LHCN-M2 (cell line): Measurements from ENCODE around the gene ZNF407. TPM values are rescaled to one million over a fixed set of nuclear protein-coding genes. Genes with fewer than 3 reads are reported as not detected.

Experiments used
- DNase-seq: peaks from one replicate; pipeline ENCODE4 v3.0.0-alpha.2; 2012; ENCODE audit warnings: low read depth
- total RNA-seq: library from RNA; depleted of rRNA; stranded (reverse); fragments of >200 nt; gene quantifications from 2 replicates; pipeline ENCODE4 v1.2.3, GENCODE V29; 2014

Gene ZNF407
- total RNA-seq, 1 experiment from 2014 or later: 9.5 TPM

DNA sequence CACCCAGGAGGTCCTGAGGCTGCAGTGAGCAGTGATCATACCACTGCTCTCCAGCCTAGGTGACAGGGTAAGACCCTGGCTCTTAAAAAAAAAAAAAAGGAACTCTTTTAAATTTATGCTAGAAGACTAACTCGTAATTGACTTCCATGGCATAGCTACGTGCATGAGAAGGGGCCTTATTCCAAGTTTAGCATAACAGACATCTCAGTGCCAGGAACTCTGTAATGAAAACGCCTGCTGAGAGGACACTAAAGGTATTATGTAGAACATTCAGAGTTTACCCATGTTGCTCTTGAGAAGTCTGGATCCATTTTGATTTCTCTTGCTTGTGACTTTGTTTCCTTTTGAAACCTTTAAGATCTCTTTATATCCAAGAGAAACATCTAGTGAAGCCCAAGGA lies 276.0 kb downstream of the ZNF407 start:
- no peak for DNase-seq

DNA sequence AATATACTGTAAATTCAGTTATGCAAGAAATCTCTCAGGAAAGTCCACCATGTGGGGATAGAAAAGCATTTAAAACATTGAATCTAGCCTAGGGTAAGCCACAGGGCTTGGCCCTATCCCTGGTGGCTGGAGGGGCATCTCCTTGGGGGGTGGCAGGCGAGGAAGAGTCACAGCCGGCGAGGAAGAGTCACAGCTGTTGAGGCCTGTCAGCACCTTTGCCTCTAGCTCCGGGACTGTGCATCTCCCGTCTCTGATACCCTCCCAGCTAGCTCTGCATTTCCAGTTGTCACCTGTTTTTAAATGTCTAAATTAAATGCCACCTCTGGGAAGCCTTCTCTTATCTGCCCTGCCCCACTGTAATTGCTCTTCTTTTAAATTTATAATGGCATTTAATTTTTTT lies 276.7 kb downstream of the ZNF407 start:
- DNase-seq: no peak

DNA sequence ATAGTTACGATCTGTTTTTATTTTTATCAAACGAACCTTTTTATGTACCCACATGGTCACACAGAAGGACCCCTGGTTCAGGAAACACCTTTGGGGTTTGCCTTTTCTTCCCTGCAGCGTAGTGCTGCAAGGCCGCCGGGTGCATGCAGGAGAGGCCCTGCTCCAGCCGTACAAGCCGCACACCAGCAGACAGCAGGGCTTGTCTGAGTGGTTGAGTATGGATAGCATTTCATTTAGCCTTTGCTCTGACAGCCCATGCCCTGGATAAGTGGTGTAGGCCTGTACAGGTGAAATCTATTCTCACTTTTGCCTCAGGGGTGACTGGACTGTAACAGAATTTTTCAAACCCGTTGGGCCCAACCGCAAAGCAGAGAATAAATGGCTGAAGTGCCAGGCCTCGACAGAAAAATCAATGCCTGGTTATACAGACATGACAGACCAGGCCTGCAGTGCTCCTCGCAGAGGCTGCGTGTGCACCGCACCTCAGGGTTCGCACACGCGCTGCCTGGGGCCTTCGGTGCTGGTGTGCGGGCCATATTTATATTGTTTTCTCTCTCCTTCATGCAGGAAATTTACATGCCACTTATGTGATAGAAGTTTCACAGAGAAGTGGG lies 279.1 kb downstream of the ZNF407 start:
- no peak for DNase-seq

DNA sequence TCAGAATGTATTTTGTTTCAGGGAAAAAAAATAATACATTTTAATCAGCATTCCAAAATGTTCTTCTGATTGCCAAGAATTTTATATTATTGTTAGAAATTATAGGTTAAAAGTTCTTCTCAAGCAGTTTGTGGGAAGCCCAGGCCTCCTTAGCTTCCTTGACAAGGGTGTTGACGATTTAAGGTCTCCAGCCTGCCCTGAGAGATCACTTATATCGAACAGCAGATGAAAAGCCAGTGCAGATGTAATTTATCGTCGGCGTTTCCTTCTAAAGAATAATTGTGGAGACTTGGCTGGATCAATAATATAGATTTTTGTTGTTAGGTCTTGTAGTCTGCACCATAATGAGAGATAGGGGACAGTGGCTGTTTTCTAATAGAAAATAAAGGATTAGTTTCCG lies 280.6 kb downstream of the ZNF407 start:
- DNase-seq: no peak

DNA sequence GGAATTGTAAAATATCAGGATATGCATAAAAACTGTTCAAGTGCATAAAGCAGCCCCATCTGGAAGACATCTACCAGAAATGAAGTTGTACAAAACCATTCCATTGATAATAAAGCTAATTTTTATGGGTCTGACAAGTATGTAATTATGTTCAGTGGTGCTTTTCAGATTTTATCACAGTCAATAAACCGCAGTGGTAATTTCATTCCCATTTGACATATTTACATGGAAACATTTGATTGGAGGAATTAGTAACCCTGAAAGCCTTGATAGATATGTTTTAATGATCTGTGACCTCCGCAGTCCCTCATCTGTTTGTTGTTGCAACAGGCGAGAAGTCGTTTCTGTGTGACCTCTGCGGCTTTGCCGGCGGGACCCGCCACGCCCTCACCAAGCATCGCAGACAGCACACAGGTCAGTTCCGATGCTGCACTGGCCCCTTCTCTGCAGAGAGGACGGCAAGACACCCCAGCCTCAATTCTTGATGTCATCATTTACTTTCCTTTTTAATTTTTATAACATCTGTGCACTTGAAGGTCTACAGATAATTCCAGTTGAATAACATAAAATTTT lies 283.1 kb downstream of the ZNF407 start:
- no peak for DNase-seq

DNA sequence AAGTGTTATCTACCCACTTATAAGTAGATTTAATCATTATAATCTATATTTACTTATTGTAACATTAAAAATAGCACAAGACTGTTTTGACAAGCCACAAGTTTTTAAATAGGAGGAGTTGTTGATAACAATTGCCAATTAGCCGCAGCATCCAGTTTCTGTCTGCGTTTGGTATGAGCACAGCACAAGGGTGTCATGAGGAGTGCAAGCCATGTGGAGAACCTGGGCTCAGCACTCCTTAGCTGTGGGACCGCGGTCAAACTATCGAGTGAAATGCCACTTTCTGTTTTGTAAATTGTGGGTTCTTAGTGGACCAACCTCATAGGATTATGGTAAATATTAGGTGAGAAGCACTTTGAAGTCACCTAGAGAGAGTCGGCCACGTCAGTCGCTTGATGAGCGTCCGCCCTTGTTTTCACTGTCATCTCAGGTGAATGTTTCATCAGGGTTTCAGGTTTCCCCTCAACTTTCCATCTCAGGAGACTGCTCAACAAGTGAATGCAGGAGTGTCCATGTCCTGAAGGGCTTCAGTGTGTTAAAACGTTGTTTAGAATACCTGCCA lies 294.5 kb downstream of the ZNF407 start:
- DNase-seq: no peak

DNA sequence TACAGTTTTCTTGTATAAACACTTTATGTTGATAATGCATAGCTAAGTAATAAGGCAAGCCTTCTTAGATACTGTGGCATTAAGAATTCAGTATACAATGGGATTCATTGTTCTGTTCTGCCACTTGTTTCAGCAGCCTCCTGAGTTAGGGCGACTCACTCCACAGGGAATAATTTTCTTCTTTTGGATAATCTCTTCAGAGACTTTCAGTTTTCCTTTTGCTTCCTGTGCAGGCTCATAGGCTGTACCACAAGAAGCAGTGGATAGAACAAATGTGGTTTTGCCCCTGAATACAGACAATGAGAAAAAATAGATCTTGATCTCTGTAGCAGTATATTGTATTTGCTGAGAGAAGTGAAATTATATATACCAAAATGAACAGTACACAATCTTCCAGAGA lies 298.0 kb downstream of the ZNF407 start:
- peak; percentile 82 for DNase-seq

DNA sequence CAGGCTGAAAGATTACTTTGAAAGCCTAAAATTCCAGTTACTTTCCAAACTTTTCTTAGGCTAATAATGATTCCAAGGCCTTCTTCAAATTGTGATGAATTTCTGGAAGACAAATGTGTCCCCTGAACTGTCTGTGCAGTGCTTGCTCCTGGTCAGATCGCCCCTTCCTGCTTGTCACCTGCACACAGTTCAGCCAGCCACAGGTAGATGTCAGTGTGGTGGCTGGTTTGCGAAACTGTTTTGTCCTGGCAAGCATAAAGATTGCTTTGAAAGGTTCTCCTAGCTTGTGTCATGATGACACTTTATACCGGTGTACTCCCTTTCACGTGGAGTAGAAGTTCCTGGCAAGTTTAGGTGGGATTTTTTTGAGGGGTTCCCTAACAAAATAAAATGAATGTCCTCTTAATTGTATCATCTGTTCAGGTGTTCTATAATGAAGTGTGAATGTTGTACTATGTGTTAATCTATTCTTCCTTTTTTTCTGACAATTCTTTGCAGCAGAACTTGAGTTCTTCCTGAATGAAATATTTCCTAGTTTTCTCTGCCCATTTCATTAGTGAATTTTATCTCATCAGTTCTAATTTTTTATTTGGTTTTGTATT lies 298.8 kb downstream of the ZNF407 start:
- peak; percentile 28 for DNase-seq

DNA sequence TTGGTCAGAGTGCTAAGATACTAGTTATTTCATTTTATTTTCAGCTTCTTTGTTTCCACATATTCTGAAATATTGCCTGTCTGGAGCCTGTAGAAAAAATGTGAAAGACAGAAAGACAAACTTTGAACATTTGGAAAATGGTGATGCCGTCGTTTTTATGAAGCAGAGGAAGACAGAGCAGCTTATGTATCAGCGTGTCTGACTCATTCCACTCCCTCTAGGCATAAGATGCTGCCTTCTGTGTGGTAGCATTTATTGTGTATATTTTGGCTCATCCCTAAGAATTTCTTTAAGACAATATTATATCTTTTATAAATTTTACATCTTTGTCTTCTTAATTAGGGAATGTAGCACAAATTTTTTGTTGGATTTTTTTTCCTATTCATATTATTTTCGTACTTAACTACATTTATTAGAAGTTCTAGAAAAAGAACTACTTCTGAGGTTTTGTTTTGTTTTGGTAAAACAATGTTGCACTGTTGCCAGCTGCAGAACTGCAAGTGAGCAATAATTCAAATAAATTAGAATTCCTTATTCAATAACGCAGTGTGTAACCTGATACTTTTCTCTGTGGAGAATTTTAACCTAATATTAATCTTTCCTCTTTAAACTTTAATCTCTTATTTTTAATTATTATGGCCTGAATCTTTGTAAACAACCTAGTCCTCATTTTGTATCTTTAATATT lies 300.4 kb downstream of the ZNF407 start:
- peak; percentile 71 for DNase-seq

DNA sequence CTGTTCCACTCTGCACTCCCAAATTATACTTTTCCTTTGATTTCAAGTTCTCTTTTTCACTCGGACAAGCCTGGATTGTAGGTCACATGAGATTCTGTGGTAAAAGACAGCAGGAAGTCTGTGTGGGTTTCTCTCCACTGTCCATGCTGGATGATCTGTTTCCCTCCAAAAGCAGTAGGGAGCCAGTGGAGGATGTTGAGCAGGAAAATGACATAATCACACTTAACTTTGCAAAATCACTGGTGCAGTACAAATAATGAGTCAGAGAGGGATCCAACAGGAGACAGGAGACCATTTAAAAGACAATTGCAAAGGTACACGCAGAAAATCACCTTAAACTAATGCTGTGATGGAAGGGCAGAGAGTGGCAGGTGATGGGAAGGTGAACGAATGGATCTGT lies 301.3 kb downstream of the ZNF407 start:
- DNase-seq: peak; percentile 82

DNA sequence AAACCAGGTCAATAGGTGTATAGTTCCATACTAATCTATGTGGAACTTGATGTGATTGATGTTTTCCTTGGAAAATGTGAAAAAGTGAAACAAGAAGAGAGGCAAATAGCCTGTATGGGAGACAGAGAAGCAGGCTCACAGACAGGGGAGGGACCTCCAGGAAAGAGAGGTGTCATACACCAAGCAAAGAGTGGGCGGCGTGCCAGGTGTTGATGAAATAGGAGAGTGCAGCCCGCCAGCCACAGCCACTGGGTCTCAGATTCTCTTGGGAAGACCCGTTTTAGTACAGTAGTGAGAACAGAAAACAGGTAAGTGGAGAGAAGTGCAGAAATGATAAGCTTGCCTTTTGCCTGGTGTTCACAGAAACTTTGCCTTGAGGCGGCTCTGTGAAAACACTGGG lies 301.9 kb downstream of the ZNF407 start:
- DNase-seq: no peak

DNA sequence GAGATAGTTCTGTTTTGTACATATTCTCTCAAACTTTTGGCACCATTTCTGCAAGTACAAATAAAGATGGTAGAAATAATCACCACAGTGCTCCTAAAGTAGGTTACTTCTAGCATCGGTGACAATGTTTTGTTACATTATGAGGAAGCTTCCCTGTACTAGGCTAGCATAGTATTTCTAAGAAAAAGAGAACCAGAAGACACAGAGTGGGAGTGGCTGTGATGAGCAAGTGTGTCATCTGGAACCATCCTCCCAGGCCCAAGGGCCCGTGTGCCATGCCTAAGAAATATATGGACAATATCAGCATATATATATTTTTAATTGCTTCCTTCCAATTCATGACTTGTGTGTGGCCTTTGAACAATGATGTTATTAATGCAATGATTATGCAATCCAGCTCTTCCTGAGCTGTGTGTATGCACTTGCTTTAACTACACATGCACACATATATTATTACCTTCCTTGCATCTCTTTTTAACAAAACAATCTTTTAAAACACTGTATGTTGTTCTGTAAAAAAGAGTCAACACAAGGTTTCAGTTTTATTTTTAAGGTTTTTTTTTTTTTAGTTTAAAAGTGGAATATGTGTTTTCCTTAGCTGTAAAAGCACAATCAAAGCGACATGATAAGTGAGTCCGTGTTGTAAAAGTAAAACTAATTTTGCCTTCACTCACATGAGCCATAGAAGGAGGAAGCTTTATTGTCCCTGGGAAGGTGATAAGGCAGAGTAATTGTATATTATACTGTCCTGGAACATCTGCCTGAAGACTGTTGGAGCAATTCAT lies 303.9 kb downstream of the ZNF407 start:
- no peak for DNase-seq

DNA sequence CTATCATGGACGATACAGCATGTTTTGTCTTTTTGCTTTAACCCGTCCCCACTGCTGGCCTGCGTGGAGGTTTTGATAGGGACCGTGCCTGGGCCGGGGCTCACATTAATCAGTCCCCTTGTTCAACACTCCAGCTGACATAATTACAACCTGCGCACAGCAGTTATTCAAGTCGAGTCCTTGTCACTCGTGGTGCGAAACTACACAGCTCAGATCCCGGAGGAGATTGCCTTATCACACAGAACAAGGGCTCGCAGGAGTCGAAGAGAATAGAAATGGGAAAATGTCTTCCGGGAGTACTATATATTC lies 304.4 kb downstream of the ZNF407 start:
- no peak for DNase-seq

DNA sequence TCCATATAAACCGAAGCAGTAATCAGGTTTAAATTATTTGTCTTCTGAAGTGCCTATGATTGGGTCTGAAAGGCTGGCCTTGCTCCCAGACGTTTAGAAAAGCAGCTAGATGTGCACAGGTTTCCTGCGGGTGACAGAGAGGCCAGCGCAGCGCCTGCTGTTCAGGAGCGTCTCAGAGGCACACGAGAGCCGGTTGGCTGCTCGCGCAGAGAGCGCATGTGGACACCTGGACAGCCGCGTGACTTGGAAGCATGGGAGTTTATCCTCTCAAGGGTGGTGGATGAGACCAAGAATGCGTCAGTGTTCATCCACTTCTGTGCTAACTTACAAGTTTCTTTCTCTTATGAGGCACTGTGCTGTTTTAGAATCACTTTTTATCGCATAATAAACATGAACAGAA lies 307.6 kb downstream of the ZNF407 start:
- DNase-seq: no peak

DNA sequence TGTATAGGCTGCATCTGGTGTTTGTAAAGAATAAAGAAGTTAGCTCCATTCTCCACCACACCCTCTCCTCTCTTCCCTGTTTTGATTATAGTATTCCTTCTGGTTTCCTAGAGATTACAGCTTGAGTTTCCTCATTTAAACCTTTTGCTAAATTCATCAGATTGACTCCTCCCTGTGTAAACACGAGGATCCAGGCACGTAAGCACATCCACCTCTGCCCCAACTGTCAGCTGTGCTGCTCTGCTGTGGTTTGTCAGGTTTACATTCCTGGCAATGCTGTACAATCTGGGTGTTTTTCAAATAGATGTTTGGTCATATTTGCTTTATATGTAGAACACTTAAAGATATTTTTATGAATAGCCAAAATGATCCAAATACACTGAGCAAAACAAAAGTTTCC lies 308.5 kb downstream of the ZNF407 start:
- DNase-seq: no peak

DNA sequence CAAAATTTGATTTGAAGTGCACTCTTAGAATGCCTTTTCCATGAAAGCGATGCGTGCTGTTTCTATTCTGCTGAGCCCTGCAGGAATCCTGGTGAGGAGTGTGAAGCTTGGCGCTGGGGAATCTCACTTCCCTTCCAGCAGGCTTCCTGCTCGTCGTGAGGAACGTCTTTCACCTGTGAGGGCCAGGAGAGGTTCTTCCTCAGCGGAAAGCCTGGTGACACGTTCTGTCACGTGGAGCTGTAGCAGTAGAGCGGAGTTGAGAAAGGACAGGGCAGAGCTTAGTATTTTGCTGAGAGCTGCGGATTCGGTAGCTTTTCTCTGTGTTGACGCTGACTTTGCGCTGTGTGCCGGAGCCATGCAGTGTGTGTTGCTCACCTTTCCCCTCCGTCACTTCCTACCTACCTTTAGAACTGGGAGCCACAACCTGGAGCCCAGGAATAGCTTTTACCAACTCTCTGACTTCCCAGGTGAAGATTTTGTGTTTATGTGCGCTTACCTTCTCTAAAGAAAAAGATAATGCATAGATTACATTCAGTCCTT lies 316.5 kb downstream of the ZNF407 start:
- DNase-seq: no peak

DNA sequence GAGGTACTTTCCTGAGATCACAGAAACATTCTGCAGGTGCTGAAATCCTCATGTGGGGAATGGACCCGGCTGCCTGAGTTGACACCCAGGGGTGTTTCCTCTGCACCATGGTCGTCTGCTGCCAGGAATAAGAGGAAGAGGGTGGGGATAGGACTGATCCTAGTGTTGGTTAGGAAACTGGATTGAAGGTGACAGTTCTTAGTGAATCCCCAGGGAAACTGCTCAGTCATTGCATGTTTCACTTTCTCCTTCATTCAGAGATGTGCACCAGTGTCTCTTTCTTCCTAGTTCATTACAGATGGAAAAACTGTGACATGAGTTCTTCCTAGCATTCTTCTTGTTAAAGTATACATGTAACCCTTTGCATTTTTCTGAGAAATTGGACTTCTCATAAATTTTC lies 317.0 kb downstream of the ZNF407 start:
- DNase-seq: no peak

DNA sequence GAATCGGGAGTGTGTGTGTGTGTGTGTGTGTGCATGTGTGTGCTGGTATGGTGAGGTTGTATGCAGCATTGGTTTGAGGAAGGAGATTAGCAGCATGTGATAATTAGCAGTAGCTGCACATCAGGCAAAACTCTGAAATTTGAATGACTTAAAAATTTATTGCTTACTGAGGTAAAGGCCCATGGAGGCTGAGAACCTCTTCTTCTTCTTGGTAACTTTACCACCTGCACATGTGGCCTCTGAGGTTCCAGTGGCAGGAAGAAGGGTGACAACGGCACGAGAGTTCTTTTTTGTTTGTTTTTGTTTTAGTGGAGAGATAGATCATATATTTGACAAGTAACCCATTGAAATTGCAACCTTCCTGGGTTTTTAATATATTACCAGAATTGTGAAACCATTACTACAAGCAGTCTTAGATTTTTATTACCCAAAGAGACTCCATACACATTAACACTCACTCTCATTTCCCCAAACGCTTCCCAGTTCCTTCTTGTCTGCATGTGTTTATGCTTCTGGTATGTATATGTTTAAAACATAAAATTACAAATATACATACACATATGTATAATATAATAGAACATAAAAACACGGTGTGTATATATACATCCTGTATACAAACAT lies 319.2 kb downstream of the ZNF407 start:
- DNase-seq: no peak

DNA sequence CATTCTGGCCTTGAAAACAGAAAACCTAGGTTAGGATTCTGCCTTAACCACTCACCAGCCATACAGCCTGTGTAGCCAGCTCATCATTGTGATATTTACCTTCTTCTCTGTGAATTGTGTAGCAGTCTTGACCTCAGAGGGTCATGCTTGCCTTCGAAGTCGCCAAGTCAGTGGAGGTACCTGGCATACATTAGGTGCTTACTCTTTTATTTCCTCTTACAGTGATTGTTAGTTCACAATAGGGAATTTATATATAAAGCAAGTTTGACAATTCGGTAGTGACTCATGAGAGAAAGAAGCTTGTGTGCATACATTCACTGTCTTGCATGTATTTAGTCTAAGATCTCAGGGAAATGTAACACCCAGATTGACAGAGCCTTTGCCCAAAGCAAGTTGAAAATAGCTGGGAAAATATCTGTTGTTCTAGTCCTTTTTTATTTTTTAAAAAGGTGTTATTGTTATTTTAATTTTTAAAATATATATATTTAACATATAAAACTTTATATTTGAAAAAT lies 320.7 kb downstream of the ZNF407 start:
- no peak for DNase-seq

DNA sequence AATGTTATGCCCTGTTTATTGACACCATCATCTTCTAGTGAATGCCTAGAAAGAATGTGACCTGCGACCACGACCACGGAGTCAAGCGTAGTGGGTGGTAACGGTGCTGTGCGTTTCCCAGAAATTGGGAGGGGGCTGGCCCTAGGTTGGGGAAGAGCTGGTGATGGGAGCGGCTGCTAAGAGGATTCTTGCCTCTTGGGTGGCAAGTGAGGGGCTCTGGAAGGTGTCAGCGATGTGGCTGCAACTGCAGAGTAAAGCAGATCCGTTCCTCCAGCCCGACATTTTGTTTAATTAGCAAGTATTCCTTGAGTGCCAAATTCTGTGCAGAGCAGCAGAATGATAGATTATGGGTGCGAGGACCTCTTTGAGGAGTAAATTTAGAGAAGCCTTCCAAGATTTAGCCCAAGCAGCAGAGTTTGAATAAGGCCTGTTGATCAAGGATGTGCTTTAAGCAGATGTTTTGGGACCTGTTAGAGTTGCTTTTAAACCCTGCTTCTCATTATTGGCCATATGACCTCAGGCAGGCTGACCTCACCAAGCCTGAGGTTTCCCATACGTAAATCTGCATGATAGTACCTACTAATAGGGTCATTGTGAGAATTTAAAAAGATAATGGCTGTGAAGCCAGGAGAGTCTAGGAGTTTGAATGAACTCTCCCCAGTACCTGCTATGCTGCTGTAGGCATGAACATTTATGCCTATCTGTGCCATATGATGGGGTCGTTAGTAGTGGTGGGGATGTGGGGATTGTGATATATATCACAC lies 323.6 kb downstream of the ZNF407 start:
- DNase-seq: no peak
